Measurements from ENCODE around the gene PRDM13.

PRDM13 gene

GRCh38 chr6:99605074-99605734 lies 1.4 kb upstream of the PRDM13 start:
- TF ChIP-seq CTCF (IDR thresholded peaks at IDR 0.05; ENCODE audit: insufficient read depth, low read length, poor library complexity, severe bottlenecking) = no peak
- Histone ChIP-seq H3K4me3 (replicated peaks; ENCODE audit: low read depth, low read length) (no peak overlapping the region), H3K36me3 (ENCODE audit: control insufficient read depth, insufficient read depth, low read length) (no peaks in the 10 kb centered on the region), H3K27me3 (replicated peaks; ENCODE audit: control insufficient read depth, insufficient read depth, low read length) (peaks cover 7% of the 10 kb centered on the region)
- DNase-seq (ENCODE audit: extremely low read depth, insufficient read length) = no peak

- no peak for TF ChIP-seq CTCF (IDR thresholded peaks at IDR 0.05; ENCODE audit: insufficient read depth, low read length, poor library complexity, severe bottlenecking)
- H3K4me3 ChIP-seq (replicated peaks; ENCODE audit: low read depth, low read length) = no peak overlapping the region
- DNase-seq (ENCODE audit: extremely low read depth, insufficient read length) = no peak
Measured at GRCh38 chr6:99605911-99606655, 550 bp upstream of the PRDM13 start.

GRCh38 chr6:99607416-99608036 lies 893 bp downstream of the PRDM13 start:
- DNase-seq (ENCODE audit: extremely low read depth, insufficient read length) = no peak
- no peak overlapping the region for H3K4me3 ChIP-seq (replicated peaks; ENCODE audit: low read depth, low read length)
- no peaks in the 10 kb centered on the region for H3K36me3 ChIP-seq (ENCODE audit: control insufficient read depth, insufficient read depth, low read length)
- H3K27me3 ChIP-seq (replicated peaks; ENCODE audit: control insufficient read depth, insufficient read depth, low read length) = peaks cover 6% of the 10 kb centered on the region
- no peak for TF ChIP-seq CTCF (IDR thresholded peaks at IDR 0.05; ENCODE audit: insufficient read depth, low read length, poor library complexity, severe bottlenecking)

More at GRCh38 chr6:99605911-99606655, 550 bp upstream of the PRDM13 start:
- peaks cover 7% of the 10 kb centered on the region for H3K27me3 ChIP-seq (replicated peaks; ENCODE audit: control insufficient read depth, insufficient read depth, low read length)
- H3K36me3 ChIP-seq (ENCODE audit: control insufficient read depth, insufficient read depth, low read length) = no peaks in the 10 kb centered on the region

GRCh38 chr6:99608059-99608885 lies 1.6 kb downstream of the PRDM13 start:
- DNase-seq (ENCODE audit: extremely low read depth, insufficient read length) = no peak
- Histone ChIP-seq H3K27me3 (replicated peaks; ENCODE audit: control insufficient read depth, insufficient read depth, low read length) (peaks cover 4% of the 10 kb centered on the region), H3K36me3 (ENCODE audit: control insufficient read depth, insufficient read depth, low read length) (no peaks in the 10 kb centered on the region), H3K4me3 (replicated peaks; ENCODE audit: low read depth, low read length) (no peak overlapping the region)
- TF ChIP-seq CTCF (IDR thresholded peaks at IDR 0.05; ENCODE audit: insufficient read depth, low read length, poor library complexity, severe bottlenecking) = no peak

- H3K27me3 ChIP-seq (replicated peaks; ENCODE audit: control insufficient read depth, insufficient read depth, low read length) = peaks cover 4% of the 10 kb centered on the region
- no peak for DNase-seq (ENCODE audit: extremely low read depth, insufficient read length)
- no peak overlapping the region for H3K4me3 ChIP-seq (replicated peaks; ENCODE audit: low read depth, low read length)
- no peaks in the 10 kb centered on the region for H3K36me3 ChIP-seq (ENCODE audit: control insufficient read depth, insufficient read depth, low read length)
- TF ChIP-seq CTCF (IDR thresholded peaks at IDR 0.05; ENCODE audit: insufficient read depth, low read length, poor library complexity, severe bottlenecking) = no peak
Measured at GRCh38 chr6:99608886-99609482, 2.4 kb downstream of the PRDM13 start.

Measured in GM06990 (cell line).